GM21528 (cell line): ENCODE measurements around the gene CYB5D1.

Source experiments
- ATAC-seq: cut with Tn5 transposase; IDR thresholded peaks from one replicate; pipeline ENCODE4 v1.9.1; 2021; ENCODE audit warnings: mild to moderate bottlenecking, moderate library complexity; ENCODE audit not compliant: unreplicated experiment, low FRiP score

The CYB5D1 gene

GRCh38 chr17:7833011-7833794, 24.6 kb upstream of the CYB5D1 start:
- no peak for ATAC-seq

- peak; percentile 41 for ATAC-seq
Observed at GRCh38 chr17:7833795-7834541, 23.8 kb upstream of the CYB5D1 start, which contains the start of gene KDM6B. Gene KDM6B (plus strand): TSS chr17:7834217. CDS start chr17:7845555, 11,338 bp downstream.

GRCh38 chr17:7834542-7834956, 23.3 kb upstream of the CYB5D1 start:
- no peak for ATAC-seq

- ATAC-seq: peak; percentile 39
Observed at GRCh38 chr17:7834957-7835813, 22.6 kb upstream of the CYB5D1 start.

GRCh38 chr17:7835814-7836595, 21.8 kb upstream of the CYB5D1 start:
- ATAC-seq: peak; percentile 17

- ATAC-seq: no peak
Observed at GRCh38 chr17:7836596-7837407, 21.0 kb upstream of the CYB5D1 start.

- no peak for ATAC-seq
Observed at GRCh38 chr17:7837408-7838088, 20.3 kb upstream of the CYB5D1 start.

GRCh38 chr17:7838090-7839075, 19.4 kb upstream of the CYB5D1 start:
- no peak for ATAC-seq

- ATAC-seq: no peak
Observed at GRCh38 chr17:7839190-7839875, 18.5 kb upstream of the CYB5D1 start.

- ATAC-seq: no peak
Observed at GRCh38 chr17:7839876-7840261, 17.9 kb upstream of the CYB5D1 start.

- no peak for ATAC-seq
Observed at GRCh38 chr17:7840441-7840840, 17.4 kb upstream of the CYB5D1 start.

GRCh38 chr17:7840875-7841274, 16.9 kb upstream of the CYB5D1 start:
- no peak for ATAC-seq

GRCh38 chr17:7841396-7841914, 16.3 kb upstream of the CYB5D1 start:
- no peak for ATAC-seq

GRCh38 chr17:7841915-7842379, 15.9 kb upstream of the CYB5D1 start:
- no peak for ATAC-seq

- no peak for ATAC-seq
Observed at GRCh38 chr17:7842380-7843256, 15.2 kb upstream of the CYB5D1 start.

GRCh38 chr17:7843257-7843535, 14.6 kb upstream of the CYB5D1 start:
- ATAC-seq: peak; percentile 0
